CD4-positive, alpha-beta T cell treated with Interleukin-4 for 4 hours (primary cell): ENCODE results near the gene PAPSS1.

Experiments
- DNase-seq: peaks from one replicate; pipeline ENCODE4 v3.0.0-alpha.2; 2020

PAPSS1 gene

GRCh38 chr4:107619066-107619465, 101.0 kb downstream of the PAPSS1 start:
- no peak for DNase-seq

GRCh38 chr4:107618656-107619055, 101.4 kb downstream of the PAPSS1 start:
- DNase-seq, result no peak

GRCh38 chr4:107616838-107617389, 103.1 kb downstream of the PAPSS1 start:
- DNase-seq, result no peak

- DNase-seq, result no peak
Measured at GRCh38 chr4:107615809-107616208, 104.2 kb downstream of the PAPSS1 start.

GRCh38 chr4:107603430-107603829, 116.6 kb downstream of the PAPSS1 start:
- DNase-seq, result no peak

- DNase-seq, result no peak
Measured at GRCh38 chr4:107600983-107601382, 119.1 kb downstream of the PAPSS1 start.

- DNase-seq, result no peak
Measured at GRCh38 chr4:107600436-107600835, 119.6 kb downstream of the PAPSS1 start.

GRCh38 chr4:107599841-107600240, 120.2 kb downstream of the PAPSS1 start:
- DNase-seq, result no peak

GRCh38 chr4:107593230-107593629, 126.8 kb downstream of the PAPSS1 start:
- no peak for DNase-seq

- DNase-seq, result no peak
Measured at GRCh38 chr4:107592519-107592918, 127.5 kb downstream of the PAPSS1 start.

GRCh38 chr4:107589269-107589668, 130.8 kb downstream of the PAPSS1 start:
- DNase-seq, result no peak

- no peak for DNase-seq
Measured at GRCh38 chr4:107586371-107586770, 133.7 kb downstream of the PAPSS1 start.

- DNase-seq, result no peak
Measured at GRCh38 chr4:107579099-107579498, 140.9 kb downstream of the PAPSS1 start.

GRCh38 chr4:107578321-107578720, 141.7 kb downstream of the PAPSS1 start:
- DNase-seq, result no peak

- DNase-seq, result no peak
Measured at GRCh38 chr4:107577743-107578142, 142.3 kb downstream of the PAPSS1 start.

- DNase-seq, result no peak
Measured at GRCh38 chr4:107575243-107575642, 144.8 kb downstream of the PAPSS1 start.

GRCh38 chr4:107572281-107572680, 147.8 kb downstream of the PAPSS1 start:
- no peak for DNase-seq

- DNase-seq, result no peak
Measured at GRCh38 chr4:107570952-107571351, 149.1 kb downstream of the PAPSS1 start.

GRCh38 chr4:107564326-107564725, 155.7 kb downstream of the PAPSS1 start:
- DNase-seq, result no peak
